ENCODE results near the gene NACC2.
"Not testable (repeated sequence)": the region's sequence is repeated elsewhere in the genome, so short reads cannot be mapped to it uniquely, and the experiment has no call there.

Gene NACC2

DNA sequence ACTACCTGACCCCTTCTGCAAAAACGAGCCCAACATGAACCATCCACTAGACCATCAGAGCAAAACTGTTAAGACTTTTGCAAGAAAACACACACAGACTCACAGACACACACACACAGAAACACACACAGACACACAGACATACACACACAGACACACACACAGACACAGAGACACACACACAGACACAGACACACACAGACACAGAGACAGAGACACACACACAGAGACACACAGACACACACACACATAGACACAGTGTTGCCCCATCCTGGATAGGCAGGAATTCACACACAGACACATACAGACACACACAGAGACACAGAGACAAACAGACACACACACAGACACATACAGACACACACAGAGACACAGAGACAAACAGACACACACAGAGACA is 52.5 kb downstream of the NACC2 start:
- no peaks in the 10 kb centered on the region for H3K4me1 Mint-ChIP-seq
- peaks cover 15% of the 10 kb centered on the region for H3K36me3 Mint-ChIP-seq (ENCODE audit: low read depth)
- peaks cover 21% of the 10 kb centered on the region for H3K9me3 Mint-ChIP-seq
- no peak overlapping the region for H3K27ac Mint-ChIP-seq
- DNase-seq = no peak
- no peak overlapping the region for H3K4me3 Mint-ChIP-seq
- peaks cover 4% of the 10 kb centered on the region for H3K27me3 Mint-ChIP-seq (ENCODE audit: low read depth, poor library complexity)
- TF ChIP-seq, protein P1, sequence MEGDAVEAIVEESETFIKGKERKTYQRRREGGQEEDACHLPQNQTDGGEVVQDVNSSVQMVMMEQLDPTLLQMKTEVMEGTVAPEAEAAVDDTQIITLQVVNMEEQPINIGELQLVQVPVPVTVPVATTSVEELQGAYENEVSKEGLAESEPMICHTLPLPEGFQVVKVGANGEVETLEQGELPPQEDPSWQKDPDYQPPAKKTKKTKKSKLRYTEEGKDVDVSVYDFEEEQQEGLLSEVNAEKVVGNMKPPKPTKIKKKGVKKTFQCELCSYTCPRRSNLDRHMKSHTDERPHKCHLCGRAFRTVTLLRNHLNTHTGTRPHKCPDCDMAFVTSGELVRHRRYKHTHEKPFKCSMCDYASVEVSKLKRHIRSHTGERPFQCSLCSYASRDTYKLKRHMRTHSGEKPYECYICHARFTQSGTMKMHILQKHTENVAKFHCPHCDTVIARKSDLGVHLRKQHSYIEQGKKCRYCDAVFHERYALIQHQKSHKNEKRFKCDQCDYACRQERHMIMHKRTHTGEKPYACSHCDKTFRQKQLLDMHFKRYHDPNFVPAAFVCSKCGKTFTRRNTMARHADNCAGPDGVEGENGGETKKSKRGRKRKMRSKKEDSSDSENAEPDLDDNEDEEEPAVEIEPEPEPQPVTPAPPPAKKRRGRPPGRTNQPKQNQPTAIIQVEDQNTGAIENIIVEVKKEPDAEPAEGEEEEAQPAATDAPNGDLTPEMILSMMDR (IDR thresholded peaks at IDR 0.05) = no peak

DNA sequence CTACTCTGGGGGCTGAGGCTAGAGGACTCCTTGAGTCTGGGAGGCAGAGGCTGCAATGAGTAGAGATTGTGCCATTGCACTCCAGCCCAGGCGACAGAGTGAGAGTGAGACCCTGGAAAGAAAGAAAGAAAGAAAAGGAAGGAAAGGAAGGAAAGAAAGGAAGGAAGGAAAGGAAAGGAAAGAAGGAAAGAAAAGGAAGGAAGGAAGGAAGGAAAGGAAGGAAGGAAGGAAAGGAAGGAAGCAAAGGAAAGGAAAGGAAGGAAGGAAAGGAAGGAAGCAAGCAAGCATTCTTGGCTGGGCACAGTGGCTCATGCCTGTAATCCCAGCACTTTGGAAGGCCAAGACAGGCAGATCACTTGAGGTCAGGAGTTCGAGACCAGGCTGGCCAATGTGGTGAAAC is 54.2 kb downstream of the NACC2 start:
- Mint-ChIP-seq H3K9me3 (peaks cover 36% of the 10 kb centered on the region), H3K27ac (peak overlapping the region; percentile 94), H3K36me3 (ENCODE audit: low read depth) (peaks cover 29% of the 10 kb centered on the region)
- not testable (repeated sequence) for H3K4me3 Mint-ChIP-seq; DNase-seq; H3K4me1 Mint-ChIP-seq; H3K27me3 Mint-ChIP-seq (ENCODE audit: low read depth, poor library complexity)

DNA sequence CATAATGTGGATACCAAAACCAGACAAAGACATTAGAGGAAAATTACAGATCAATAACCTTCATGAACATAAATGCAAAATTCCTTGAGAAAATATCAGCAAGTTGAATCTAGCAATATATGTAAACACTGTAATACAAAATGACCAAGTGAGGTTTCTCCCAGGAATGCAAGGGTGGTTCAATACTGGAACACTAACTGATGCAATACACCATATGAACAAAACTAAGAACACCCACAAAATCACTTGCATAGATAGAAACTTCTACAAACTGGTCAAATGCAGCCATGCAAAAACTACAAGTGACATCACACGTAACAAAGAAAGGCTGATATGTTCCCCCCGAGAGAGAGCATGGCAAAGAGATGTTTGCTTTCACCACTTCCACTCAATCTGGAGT is 55.6 kb downstream of the NACC2 start:
- no peak overlapping the region for H3K4me3 Mint-ChIP-seq
- H3K9me3 Mint-ChIP-seq = peaks cover 41% of the 10 kb centered on the region
- H3K36me3 Mint-ChIP-seq (ENCODE audit: low read depth) = peaks cover 29% of the 10 kb centered on the region
- H3K27ac Mint-ChIP-seq = no peak overlapping the region
- H3K4me1 Mint-ChIP-seq = no peaks in the 10 kb centered on the region
- TF ChIP-seq, protein P1 (IDR thresholded peaks at IDR 0.05) = no peak
- no peak for DNase-seq
- peaks cover 9% of the 10 kb centered on the region for H3K27me3 Mint-ChIP-seq (ENCODE audit: low read depth, poor library complexity)

DNA sequence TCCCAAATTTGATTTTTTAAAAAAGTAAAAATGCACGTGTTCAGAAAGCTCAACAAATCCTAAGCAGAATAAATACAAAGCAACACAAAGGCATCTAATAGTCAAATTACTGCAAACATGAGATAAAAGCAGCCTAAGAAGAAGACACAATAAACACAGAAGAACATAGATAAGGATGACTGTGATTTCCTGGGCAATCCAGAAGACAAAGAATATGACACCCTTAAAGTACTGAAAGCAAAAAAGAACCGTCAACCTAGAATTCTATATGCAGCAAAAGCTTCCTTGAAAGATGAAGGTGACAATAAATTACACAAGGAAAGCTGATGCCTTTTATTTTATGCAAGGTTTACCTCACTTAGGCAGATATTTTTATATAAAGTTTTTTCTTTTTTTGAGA is 58.2 kb downstream of the NACC2 start:
- DNase-seq = no peak
- TF ChIP-seq, protein P1 (IDR thresholded peaks at IDR 0.05) = no peak
- peaks cover 29% of the 10 kb centered on the region for H3K36me3 Mint-ChIP-seq (ENCODE audit: low read depth)

GRCh38 chr9:136036050-136036449 is 59.0 kb downstream of the NACC2 start:
- Mint-ChIP-seq H3K9me3 (peaks cover 41% of the 10 kb centered on the region), H3K4me3 (no peak overlapping the region), H3K27ac (no peak overlapping the region), H3K36me3 (ENCODE audit: low read depth) (peaks cover 31% of the 10 kb centered on the region), H3K4me1 (no peaks in the 10 kb centered on the region), H3K27me3 (ENCODE audit: low read depth, poor library complexity) (peaks cover 9% of the 10 kb centered on the region)
- DNase-seq = no peak
- TF ChIP-seq, protein P1 (IDR thresholded peaks at IDR 0.05) = no peak

More for the DNA sequence above, 58.2 kb downstream of the NACC2 start:
- H3K4me3 Mint-ChIP-seq = no peak overlapping the region
- H3K27me3 Mint-ChIP-seq (ENCODE audit: low read depth, poor library complexity) = peaks cover 9% of the 10 kb centered on the region
- H3K4me1 Mint-ChIP-seq = no peaks in the 10 kb centered on the region
- no peak overlapping the region for H3K27ac Mint-ChIP-seq
- H3K9me3 Mint-ChIP-seq = peaks cover 41% of the 10 kb centered on the region

DNA sequence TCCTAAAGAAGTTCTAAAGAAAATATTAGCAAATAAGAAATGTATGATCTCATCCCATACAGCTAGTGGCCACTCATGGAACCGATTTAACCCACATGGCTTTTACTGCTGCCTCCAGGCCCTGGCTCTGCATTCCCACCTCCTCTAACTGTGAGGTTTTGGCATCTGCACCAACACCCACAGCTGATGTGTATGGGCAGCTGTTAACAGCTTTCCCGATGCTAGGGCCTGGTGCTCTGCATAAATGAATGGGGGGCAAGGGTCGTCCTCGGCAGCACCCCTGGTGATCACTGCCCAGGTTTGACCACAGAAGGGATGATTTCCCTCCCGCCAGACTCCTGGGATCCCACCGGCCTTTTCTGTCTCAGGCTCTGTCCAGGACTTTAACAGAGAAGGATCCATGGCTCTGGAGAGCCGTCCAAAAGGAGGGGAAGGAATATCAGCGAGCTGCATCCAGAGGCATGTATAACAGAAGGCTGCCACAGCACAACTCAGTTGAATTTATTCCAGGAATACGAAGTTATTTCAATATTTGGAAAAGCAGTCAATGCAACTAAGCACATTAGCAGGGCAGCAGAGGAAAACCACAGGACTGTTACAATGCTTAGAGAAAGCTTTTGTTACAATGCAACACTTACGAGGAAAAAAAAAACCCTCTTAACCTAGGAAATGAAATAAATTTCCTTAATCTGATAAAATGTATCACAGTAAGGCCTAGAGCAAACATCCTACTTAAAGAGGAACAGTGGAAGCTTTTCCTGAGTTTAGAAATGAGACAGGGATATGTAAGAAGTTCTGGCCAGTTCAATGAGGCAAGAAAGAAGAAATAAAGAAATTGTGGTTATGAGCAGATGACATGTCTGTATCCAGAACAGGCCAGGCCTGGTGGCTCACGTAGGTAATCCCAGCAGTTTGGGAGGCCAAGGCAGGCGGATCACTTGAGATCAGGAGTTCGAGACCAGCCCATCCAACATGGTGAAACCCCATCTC is 63.1 kb downstream of the NACC2 start:
- Mint-ChIP-seq H3K27ac (no peak overlapping the region), H3K36me3 (ENCODE audit: low read depth) (peaks cover 16% of the 10 kb centered on the region), H3K27me3 (ENCODE audit: low read depth, poor library complexity) (peaks cover 5% of the 10 kb centered on the region), H3K9me3 (peaks cover 16% of the 10 kb centered on the region), H3K4me1 (no peaks in the 10 kb centered on the region), H3K4me3 (no peak overlapping the region)
- DNase-seq = no peak
- TF ChIP-seq, protein P1 (IDR thresholded peaks at IDR 0.05) = no peak

All from nephron progenitor cell (in vitro differentiated cells).